Measurements from ENCODE around the gene ASXL2. TPM values are rescaled to one million over a fixed set of nuclear protein-coding genes. Genes with fewer than 3 reads are reported as not detected.
"Not testable (repeated sequence)": the region's sequence is repeated elsewhere in the genome, so short reads cannot be mapped to it uniquely, and the experiment has no call there.

Gene ASXL2
- polyA plus RNA-seq, 1 experiment, result 14.0 TPM

GRCh38 chr2:25711675-25712354 is 166.5 kb downstream of the ASXL2 start:
- CTCF ChIA-PET, result interaction anchor here (0.9 kb wide), 1 partner anchor 105 kb away, joined by 3 read pairs; no protein-coding TSS in a partner anchor

GRCh38 chr2:25710750-25711149 is 167.5 kb downstream of the ASXL2 start:
- no peak for DNase-seq (ENCODE audit: low read depth, low spot score)
- Histone ChIP-seq H3K27me3 (ENCODE audit: control insufficient read depth, insufficient read depth, low read length) (peaks cover 8% of the 10 kb centered on the region), H3K9me3 (ENCODE audit: control insufficient read depth, insufficient read depth, low read length) (no peaks in the 10 kb centered on the region), H3K4me3 (ENCODE audit: low read depth, low read length) (no peak overlapping the region), H3K27ac (ENCODE audit: low read depth, low read length) (no peak overlapping the region)
- POLR2A ChIA-PET, result no interaction called here
- TF ChIP-seq CTCF (IDR thresholded peaks at IDR 0.05; ENCODE audit: low read depth, low read length), result no peak
- CTCF ChIA-PET, result interaction anchor here (0.9 to 3.8 kb wide), 2 partner anchors 11 to 46 kb away, joined by 4 to 31 read pairs; no protein-coding TSS in a partner anchor

More at GRCh38 chr2:25711675-25712354, 166.5 kb downstream of the ASXL2 start:
- H3K27ac ChIP-seq (ENCODE audit: low read depth, low read length), result no peak overlapping the region
- TF ChIP-seq CTCF (IDR thresholded peaks at IDR 0.05; ENCODE audit: low read depth, low read length), result no peak
- peaks cover 8% of the 10 kb centered on the region for H3K27me3 ChIP-seq (ENCODE audit: control insufficient read depth, insufficient read depth, low read length)
- no peaks in the 10 kb centered on the region for H3K9me3 ChIP-seq (ENCODE audit: control insufficient read depth, insufficient read depth, low read length)
- H3K4me3 ChIP-seq (ENCODE audit: low read depth, low read length), result no peak overlapping the region
- POLR2A ChIA-PET, result interaction anchor here (0.6 kb wide), 1 partner anchor 1195 kb away, joined by 3 read pairs; no protein-coding TSS in a partner anchor
- DNase-seq (ENCODE audit: low read depth, low spot score), result no peak

- H3K27me3 ChIP-seq (ENCODE audit: control insufficient read depth, insufficient read depth, low read length), result peaks cover 6% of the 10 kb centered on the region
- CTCF ChIA-PET, result interaction anchor here (3.8 kb wide), 1 partner anchor 9 kb away, joined by 31 read pairs; no protein-coding TSS in a partner anchor
- no peaks in the 10 kb centered on the region for H3K9me3 ChIP-seq (ENCODE audit: control insufficient read depth, insufficient read depth, low read length)
- no peak for TF ChIP-seq CTCF (IDR thresholded peaks at IDR 0.05; ENCODE audit: low read depth, low read length)
- POLR2A ChIA-PET, result no interaction called here
- DNase-seq (ENCODE audit: low read depth, low spot score), result no peak
- no peak overlapping the region for H3K27ac ChIP-seq (ENCODE audit: low read depth, low read length)
- no peak overlapping the region for H3K4me3 ChIP-seq (ENCODE audit: low read depth, low read length)
Measured at GRCh38 chr2:25709349-25709748, 168.9 kb downstream of the ASXL2 start.

- POLR2A ChIA-PET, result interaction anchor here (0.6 kb wide), 1 partner anchor 405 kb away, joined by 4 read pairs; no protein-coding TSS in a partner anchor
- no peak for DNase-seq (ENCODE audit: low read depth, low spot score)
- CTCF ChIA-PET, result interaction anchor here (3.8 kb wide), 1 partner anchor 8 kb away, joined by 31 read pairs; no protein-coding TSS in a partner anchor
Measured at GRCh38 chr2:25707927-25708590, 170.2 kb downstream of the ASXL2 start.

GRCh38 chr2:25705575-25705974 is 172.7 kb downstream of the ASXL2 start:
- H3K27ac ChIP-seq (ENCODE audit: low read depth, low read length); POLR2A ChIA-PET; CTCF ChIA-PET; DNase-seq (ENCODE audit: low read depth, low spot score); H3K4me3 ChIP-seq (ENCODE audit: low read depth, low read length); H3K27me3 ChIP-seq (ENCODE audit: control insufficient read depth, insufficient read depth, low read length); H3K9me3 ChIP-seq (ENCODE audit: control insufficient read depth, insufficient read depth, low read length): not testable (repeated sequence)

More at GRCh38 chr2:25707927-25708590, 170.2 kb downstream of the ASXL2 start:
- no peak for TF ChIP-seq CTCF (IDR thresholded peaks at IDR 0.05; ENCODE audit: low read depth, low read length)
- H3K4me3 ChIP-seq (ENCODE audit: low read depth, low read length), result no peak overlapping the region
- no peaks in the 10 kb centered on the region for H3K9me3 ChIP-seq (ENCODE audit: control insufficient read depth, insufficient read depth, low read length)
- H3K27me3 ChIP-seq (ENCODE audit: control insufficient read depth, insufficient read depth, low read length), result no peaks in the 10 kb centered on the region
- no peak overlapping the region for H3K27ac ChIP-seq (ENCODE audit: low read depth, low read length)

Data from AG04450 (cell line).